Measurements from ENCODE around the gene PLD4.

The PLD4 gene

DNA sequence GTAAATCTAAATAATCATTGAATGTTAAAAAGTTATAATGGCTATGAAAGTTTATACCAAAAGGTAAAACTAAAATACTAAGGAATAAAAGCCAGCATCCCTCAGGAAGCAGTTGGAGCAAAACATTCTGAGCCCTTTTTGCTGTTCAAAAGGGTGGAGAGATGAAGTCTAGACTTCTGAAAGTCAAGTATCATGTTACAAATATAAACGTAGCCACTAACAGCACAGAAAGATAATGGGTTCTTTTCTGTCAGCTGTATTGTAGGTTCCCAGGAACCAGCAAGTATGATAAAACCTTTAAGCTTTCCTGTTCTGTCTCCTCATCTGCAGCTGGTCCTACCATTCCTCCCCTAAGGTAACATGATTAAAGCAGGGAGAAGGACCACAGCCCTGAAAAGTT, 16.4 kb upstream of the PLD4 start:
- H3K9me2 ChIP-seq (replicated peaks; ENCODE audit: insufficient read depth, low read length): no peaks in the 10 kb centered on the region
- H4K20me1 ChIP-seq (ENCODE audit: low read depth, low read length): no peaks in the 10 kb centered on the region
- no peaks in the 10 kb centered on the region for H3F3A ChIP-seq (ENCODE audit: insufficient read depth)
- H3K9me3 ChIP-seq (ENCODE audit: insufficient read depth, low read length): no peaks in the 10 kb centered on the region; the same call in 1 of the 2 replicates
- no peak overlapping the region for H3K9ac ChIP-seq (ENCODE audit: low read length)
- TF ChIP-seq CTCF (IDR thresholded peaks at IDR 0.05; ENCODE audit: insufficient read depth, low read length, poor library complexity, severe bottlenecking) (no peak), EZH2phosphoT487 (conservative IDR thresholded peaks at IDR 0.05; ENCODE audit: low read length) (no peak)
- H3K4me2 ChIP-seq (ENCODE audit: low read depth, low read length, poor library complexity, severe bottlenecking): no peak overlapping the region
- no peak overlapping the region for H3K27ac ChIP-seq (ENCODE audit: low read depth, low read length)
- no peaks in the 10 kb centered on the region for H3K36me3 ChIP-seq (ENCODE audit: low read length)
- H3K79me2 ChIP-seq (ENCODE audit: insufficient read depth, low read length): no peaks in the 10 kb centered on the region
- no peak overlapping the region for H2AFZ ChIP-seq (ENCODE audit: low read depth, low read length, severe bottlenecking)
- no peaks in the 10 kb centered on the region for H3K27me3 ChIP-seq (ENCODE audit: low read length)
- no peak overlapping the region for H3K4me3 ChIP-seq (ENCODE audit: insufficient read depth, low read length, poor library complexity, severe bottlenecking)

GRCh38 chr14:104912053-104912452, 12.6 kb upstream of the PLD4 start:
- no peak overlapping the region for H3K4me2 ChIP-seq (ENCODE audit: low read depth, low read length, poor library complexity, severe bottlenecking)
- no peaks in the 10 kb centered on the region for H3F3A ChIP-seq (ENCODE audit: insufficient read depth)
- no peaks in the 10 kb centered on the region for H3K27me3 ChIP-seq (ENCODE audit: low read length)
- H2AFZ ChIP-seq (ENCODE audit: low read depth, low read length, severe bottlenecking): no peak overlapping the region
- no peaks in the 10 kb centered on the region; the same call in 1 of the 2 replicates for H3K9me3 ChIP-seq (ENCODE audit: insufficient read depth, low read length)
- H3K79me2 ChIP-seq (ENCODE audit: insufficient read depth, low read length): no peaks in the 10 kb centered on the region
- H3K9ac ChIP-seq (ENCODE audit: low read length): no peak overlapping the region
- no peaks in the 10 kb centered on the region for H4K20me1 ChIP-seq (ENCODE audit: low read depth, low read length)
- no peaks in the 10 kb centered on the region for H3K9me2 ChIP-seq (replicated peaks; ENCODE audit: insufficient read depth, low read length)
- H3K27ac ChIP-seq (ENCODE audit: low read depth, low read length): no peak overlapping the region
- no peak overlapping the region for H3K4me3 ChIP-seq (ENCODE audit: insufficient read depth, low read length, poor library complexity, severe bottlenecking)
- TF ChIP-seq CTCF (IDR thresholded peaks at IDR 0.05; ENCODE audit: insufficient read depth, low read length, poor library complexity, severe bottlenecking) (no peak), EZH2phosphoT487 (conservative IDR thresholded peaks at IDR 0.05; ENCODE audit: low read length) (no peak)
- no peaks in the 10 kb centered on the region for H3K36me3 ChIP-seq (ENCODE audit: low read length)

DNA sequence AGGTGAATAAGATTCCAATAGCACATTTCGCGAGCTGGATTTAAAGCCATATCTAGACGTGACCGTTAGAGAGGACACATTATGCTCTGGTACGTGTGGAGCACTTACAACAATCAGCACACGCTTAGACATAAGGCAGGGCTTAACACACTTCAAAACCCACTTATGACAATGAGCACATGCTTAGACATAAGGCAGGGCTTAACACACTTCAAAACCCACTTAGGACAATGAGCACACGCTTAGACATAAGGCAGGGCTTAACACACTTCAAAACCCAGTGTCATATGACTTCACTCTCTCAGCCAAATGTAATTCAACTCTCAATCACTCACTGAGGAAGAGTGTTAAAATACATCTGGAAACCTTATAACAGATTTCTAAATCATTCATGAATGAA, 11.2 kb upstream of the PLD4 start:
- Histone ChIP-seq H3K4me2 (ENCODE audit: low read depth, low read length, poor library complexity, severe bottlenecking) (no peak overlapping the region), H3K9me2 (replicated peaks; ENCODE audit: insufficient read depth, low read length) (no peaks in the 10 kb centered on the region), H3K9me3 (ENCODE audit: insufficient read depth, low read length) (no peaks in the 10 kb centered on the region; the same call in 1 of the 2 replicates), H3K79me2 (ENCODE audit: insufficient read depth, low read length) (no peaks in the 10 kb centered on the region), H4K20me1 (ENCODE audit: low read depth, low read length) (no peaks in the 10 kb centered on the region), H3K27me3 (ENCODE audit: low read length) (no peaks in the 10 kb centered on the region), H3K4me3 (ENCODE audit: insufficient read depth, low read length, poor library complexity, severe bottlenecking) (no peak overlapping the region), H3F3A (ENCODE audit: insufficient read depth) (no peaks in the 10 kb centered on the region), H2AFZ (ENCODE audit: low read depth, low read length, severe bottlenecking) (no peak overlapping the region), H3K36me3 (ENCODE audit: low read length) (no peaks in the 10 kb centered on the region), H3K9ac (ENCODE audit: low read length) (no peak overlapping the region), H3K27ac (ENCODE audit: low read depth, low read length) (no peak overlapping the region)
- TF ChIP-seq CTCF (IDR thresholded peaks at IDR 0.05; ENCODE audit: insufficient read depth, low read length, poor library complexity, severe bottlenecking) (no peak), EZH2phosphoT487 (conservative IDR thresholded peaks at IDR 0.05; ENCODE audit: low read length) (no peak)
